Uterus (tissue), 2 donors: Measurements from ENCODE around the gene HUNK.

Experiments
- POLR2A ChIP-seq, 2 donors: fragments of 450-650 bp; IDR thresholded peaks; one replicate each; pipeline ENCODE4 v1.6.1; 2016; ENCODE audit warnings: antibody characterized with exemption in 2 of 2, mild to moderate bottlenecking in 1 of 2, moderate library complexity in 1 of 2
- TF ChIP-seq, protein P1 (sequence below), 4 experiments: fragments of 200-600 bp in 2 of 4; fragments of 450-650 bp in 2 of 4; sonication (generic) in 2 of 4; IDR thresholded peaks; one replicate each; pipeline ENCODE4 v1.5.1; 2016 to 2019; ENCODE audit warnings: antibody characterized with exemption in 4 of 4, mild to moderate bottlenecking in 2 of 4, moderate library complexity in 1 of 4

GRCh38 chr21:31943561-31943960, 70.7 kb downstream of the HUNK start:
- TF ChIP-seq POLR2A (IDR thresholded peaks at IDR 0.05): no peak
- TF ChIP-seq, protein P1, sequence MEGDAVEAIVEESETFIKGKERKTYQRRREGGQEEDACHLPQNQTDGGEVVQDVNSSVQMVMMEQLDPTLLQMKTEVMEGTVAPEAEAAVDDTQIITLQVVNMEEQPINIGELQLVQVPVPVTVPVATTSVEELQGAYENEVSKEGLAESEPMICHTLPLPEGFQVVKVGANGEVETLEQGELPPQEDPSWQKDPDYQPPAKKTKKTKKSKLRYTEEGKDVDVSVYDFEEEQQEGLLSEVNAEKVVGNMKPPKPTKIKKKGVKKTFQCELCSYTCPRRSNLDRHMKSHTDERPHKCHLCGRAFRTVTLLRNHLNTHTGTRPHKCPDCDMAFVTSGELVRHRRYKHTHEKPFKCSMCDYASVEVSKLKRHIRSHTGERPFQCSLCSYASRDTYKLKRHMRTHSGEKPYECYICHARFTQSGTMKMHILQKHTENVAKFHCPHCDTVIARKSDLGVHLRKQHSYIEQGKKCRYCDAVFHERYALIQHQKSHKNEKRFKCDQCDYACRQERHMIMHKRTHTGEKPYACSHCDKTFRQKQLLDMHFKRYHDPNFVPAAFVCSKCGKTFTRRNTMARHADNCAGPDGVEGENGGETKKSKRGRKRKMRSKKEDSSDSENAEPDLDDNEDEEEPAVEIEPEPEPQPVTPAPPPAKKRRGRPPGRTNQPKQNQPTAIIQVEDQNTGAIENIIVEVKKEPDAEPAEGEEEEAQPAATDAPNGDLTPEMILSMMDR (IDR thresholded peaks at IDR 0.05): no peak
